ENCODE data around the gene REG1A. TPM values are rescaled to one million over a fixed set of nuclear protein-coding genes. Genes with fewer than 3 reads are reported as not detected.

The REG1A gene
- total and polyA plus RNA-seq, 2 experiments from 2014 or later = not detected

GRCh38 chr2:79084495-79085135 lies 35.7 kb upstream of the REG1A start:
- in situ Hi-C loops (cut with MboI) = no loop called here

GRCh38 chr2:79085382-79085781 lies 34.9 kb upstream of the REG1A start:
- 16 to 28% methylated on average over 3 of the region's 3 CpGs for WGBS, 2 experiments (ENCODE audit: low coverage in 1 of 2, low lambda C conversion rate in 2 of 2, missing lambda C conversion rate in 2 of 2)
- H3K9me2 ChIP-seq (ENCODE audit: insufficient read depth) = no peaks in the 10 kb centered on the region
- in situ Hi-C loops (cut with MboI) = no loop called here
- no peaks in the 10 kb centered on the region for H3K36me3 ChIP-seq (ENCODE audit: low read depth)
- no peaks in the 10 kb centered on the region for H3F3A ChIP-seq (ENCODE audit: insufficient read depth)
- H3K4me1 ChIP-seq (ENCODE audit: insufficient read depth) = no peaks in the 10 kb centered on the region
- H3K27me3 ChIP-seq (replicated peaks; ENCODE audit: insufficient read depth) = no peaks in the 10 kb centered on the region
- H3K9me3 ChIP-seq (ENCODE audit: low read depth) = no peaks in the 10 kb centered on the region
- H3K4me3 ChIP-seq = no peak overlapping the region
- no peak overlapping the region for H3K4me2 ChIP-seq (ENCODE audit: unreplicated experiment)
- H3K79me2 ChIP-seq (ENCODE audit: insufficient read depth) = no peaks in the 10 kb centered on the region
- TF ChIP-seq EZH2 (IDR thresholded peaks at IDR 0.05; ENCODE audit: insufficient read depth, poor library complexity, severe bottlenecking) (no peak), EZH2phosphoT487 (IDR thresholded peaks at IDR 0.05; ENCODE audit: insufficient read depth, low read depth) (no peak)
- DNase-seq = no peak
- H4K20me1 ChIP-seq (ENCODE audit: insufficient read depth) = no peaks in the 10 kb centered on the region
- no peak overlapping the region for H3K27ac ChIP-seq
- H3K9ac ChIP-seq = no peak overlapping the region
- no peak overlapping the region for H2AFZ ChIP-seq

More at GRCh38 chr2:79084495-79085135, 35.7 kb upstream of the REG1A start:
- TF ChIP-seq EZH2 (IDR thresholded peaks at IDR 0.05; ENCODE audit: insufficient read depth, poor library complexity, severe bottlenecking) (no peak), EZH2phosphoT487 (IDR thresholded peaks at IDR 0.05; ENCODE audit: insufficient read depth, low read depth) (no peak)
- H3K27ac ChIP-seq = no peak overlapping the region
- H2AFZ ChIP-seq = no peak overlapping the region
- WGBS, 2 experiments (ENCODE audit: low coverage in 1 of 2, low lambda C conversion rate in 2 of 2, missing lambda C conversion rate in 2 of 2) = 8 to 16% methylated on average over 3 of the region's 3 CpGs
- H3K9me3 ChIP-seq (ENCODE audit: low read depth) = no peaks in the 10 kb centered on the region
- H3K9ac ChIP-seq = no peak overlapping the region
- no peak overlapping the region for H3K4me3 ChIP-seq
- H3K4me2 ChIP-seq (ENCODE audit: unreplicated experiment) = no peak overlapping the region
- no peaks in the 10 kb centered on the region for H3K27me3 ChIP-seq (replicated peaks; ENCODE audit: insufficient read depth)
- no peaks in the 10 kb centered on the region for H3F3A ChIP-seq (ENCODE audit: insufficient read depth)
- H3K36me3 ChIP-seq (ENCODE audit: low read depth) = no peaks in the 10 kb centered on the region
- no peaks in the 10 kb centered on the region for H3K9me2 ChIP-seq (ENCODE audit: insufficient read depth)
- no peaks in the 10 kb centered on the region for H4K20me1 ChIP-seq (ENCODE audit: insufficient read depth)
- DNase-seq = no peak
- H3K4me1 ChIP-seq (ENCODE audit: insufficient read depth) = no peaks in the 10 kb centered on the region
- H3K79me2 ChIP-seq (ENCODE audit: insufficient read depth) = no peaks in the 10 kb centered on the region

GRCh38 chr2:79086255-79086654 lies 34.0 kb upstream of the REG1A start:
- Histone ChIP-seq H4K20me1 (ENCODE audit: insufficient read depth) (no peaks in the 10 kb centered on the region), H3K9me3 (ENCODE audit: low read depth) (no peaks in the 10 kb centered on the region), H3K9me2 (ENCODE audit: insufficient read depth) (no peaks in the 10 kb centered on the region), H3K27me3 (replicated peaks; ENCODE audit: insufficient read depth) (no peaks in the 10 kb centered on the region), H3F3A (ENCODE audit: insufficient read depth) (no peaks in the 10 kb centered on the region), H3K79me2 (ENCODE audit: insufficient read depth) (no peaks in the 10 kb centered on the region), H3K27ac (no peak overlapping the region), H3K4me3 (no peak overlapping the region), H3K4me1 (ENCODE audit: insufficient read depth) (no peaks in the 10 kb centered on the region), H3K9ac (no peak overlapping the region), H2AFZ (no peak overlapping the region), H3K4me2 (ENCODE audit: unreplicated experiment) (no peak overlapping the region), H3K36me3 (ENCODE audit: low read depth) (no peaks in the 10 kb centered on the region)
- DNase-seq = no peak
- 11 to 18% methylated on average over 4 of the region's 4 CpGs for WGBS, 2 experiments (ENCODE audit: low coverage in 1 of 2, low lambda C conversion rate in 2 of 2, missing lambda C conversion rate in 2 of 2)
- in situ Hi-C loops (cut with MboI) = no loop called here
- TF ChIP-seq EZH2phosphoT487 (IDR thresholded peaks at IDR 0.05; ENCODE audit: insufficient read depth, low read depth) = no peak
- TF ChIP-seq EZH2 (IDR thresholded peaks at IDR 0.05; ENCODE audit: insufficient read depth, poor library complexity, severe bottlenecking) = no peak

- WGBS, 2 experiments (ENCODE audit: low coverage in 1 of 2, low lambda C conversion rate in 2 of 2, missing lambda C conversion rate in 2 of 2) = 5 to 7% methylated on average over 2 of the region's 2 CpGs
- no peak for DNase-seq
- no peaks in the 10 kb centered on the region for H3K9me2 ChIP-seq (ENCODE audit: insufficient read depth)
- H3K36me3 ChIP-seq (ENCODE audit: low read depth) = no peaks in the 10 kb centered on the region
- no peak within 1 kb of the TSS for H3K4me3 ChIP-seq
- TF ChIP-seq EZH2 (IDR thresholded peaks at IDR 0.05; ENCODE audit: insufficient read depth, poor library complexity, severe bottlenecking) (no peak), EZH2phosphoT487 (IDR thresholded peaks at IDR 0.05; ENCODE audit: insufficient read depth, low read depth) (no peak)
- H2AFZ ChIP-seq = no peak within 1 kb of the TSS
- no peak within 1 kb of the TSS for H3K27ac ChIP-seq
- no peak within 1 kb of the TSS for H3K9ac ChIP-seq
- in situ Hi-C loops (cut with MboI) = no loop called here
- H3K4me2 ChIP-seq (ENCODE audit: unreplicated experiment) = no peak within 1 kb of the TSS
- H3K9me3 ChIP-seq (ENCODE audit: low read depth) = no peaks in the 10 kb centered on the region
- no peaks in the 10 kb centered on the region for H4K20me1 ChIP-seq (ENCODE audit: insufficient read depth)
- H3K4me1 ChIP-seq (ENCODE audit: insufficient read depth) = no peaks in the 10 kb centered on the region
- no peaks in the 10 kb centered on the region for H3K27me3 ChIP-seq (replicated peaks; ENCODE audit: insufficient read depth)
- no peaks in the 10 kb centered on the region for H3F3A ChIP-seq (ENCODE audit: insufficient read depth)
- H3K79me2 ChIP-seq (ENCODE audit: insufficient read depth) = no peaks in the 10 kb centered on the region
Measured at GRCh38 chr2:79087785-79088364, 32.4 kb upstream of the REG1A start, which contains the start of gene REG1B. TSS of gene REG1B (minus strand) at chr2:79087993. CDS start at chr2:79087612, 381 bp downstream.

Data from GM23248 (cell line).